Gastrocnemius medialis (tissue), 4 donors: ENCODE results near the gene SNW1. TPM values are rescaled to one million over a fixed set of nuclear protein-coding genes. Genes with fewer than 3 reads are reported as not detected.
A peak's percentile ranks its signal among the peaks of the same experiment; 100 is the strongest.

Experiments
- ATAC-seq, 2 donors: fragments of 150-250 bp; one replicate each; pipeline ENCODE4 v1.9.1; 2016
- DNase-seq, 2 donors: peaks; one replicate each; pipeline ENCODE4 v3.0.0-alpha.2; 2019
- H3K27ac ChIP-seq, 4 donors: fragments of 200-600 bp; sonication (generic); 1 replicate in 1 of 4; 2 replicates in 3 of 4; pipeline ENCODE4 v1.5.1; 2016 to 2018; ENCODE audit warnings: mild to moderate bottlenecking in 2 of 4, moderate library complexity in 1 of 4
- H3K27me3 ChIP-seq, 3 donors: fragments of 200-600 bp; sonication (generic) in 2 of 3; 1 replicate in 1 of 3; 2 replicates in 2 of 3; pipeline versions ENCODE4 v1.5.1 to v1.6.0; 2016 to 2019; ENCODE audit warnings: mild to moderate bottlenecking in 1 of 3, moderate library complexity in 1 of 3
- H3K36me3 ChIP-seq, 2 donors: fragments of 200-600 bp; sonication (generic) in 1 of 2; one replicate each; pipeline ENCODE4 v1.5.1; 2017 to 2018
- H3K4me1 ChIP-seq, 2 donors: fragments of 200-600 bp; sonication (generic) in 1 of 2; one replicate each; pipeline ENCODE4 v1.5.1; 2016 to 2017; ENCODE audit warnings: mild to moderate bottlenecking in 2 of 2
- H3K4me3 ChIP-seq, 4 donors: fragments of 200-600 bp; sonication (generic) in 3 of 4; 1 replicate in 1 of 4; 2 replicates in 3 of 4; pipeline ENCODE4 v1.5.1; 2016 to 2019; ENCODE audit warnings: mild to moderate bottlenecking in 2 of 4
- H3K9me3 ChIP-seq, 3 donors: fragments of 200-600 bp; sonication (generic) in 2 of 3; 1 replicate in 1 of 3; 2 replicates in 2 of 3; pipeline ENCODE4 v1.5.1; 2016 to 2019
- CTCF ChIP-seq, 5 experiments: fragments of 450-650 bp in 3 of 5; fragments of 200-600 bp in 2 of 5; sonication (generic) in 2 of 5; IDR thresholded peaks in 4 of 5; conservative IDR thresholded peaks in 1 of 5; 1 replicate in 4 of 5; 2 replicates in 1 of 5; pipeline ENCODE4 v1.5.1; 2016 to 2019; ENCODE audit warnings: antibody characterized with exemption in 5 of 5, mild to moderate bottlenecking in 3 of 5, moderate library complexity in 3 of 5
- POLR2A ChIP-seq, 2 donors: fragments of 450-650 bp; IDR thresholded peaks; one replicate each; pipeline ENCODE4 v1.6.1; 2017; ENCODE audit warnings: antibody characterized with exemption in 2 of 2, mild to moderate bottlenecking in 2 of 2, moderate library complexity in 2 of 2
- in situ Hi-C, 4 donors: fragments of 200-750 bp; cut with MboI; loops; one replicate each; pipeline versions ENCODE4 v1.15.0 to v1.8.0; 2017; ENCODE audit warnings: low sequenced_read_pairs in 4 of 4
- intact Hi-C: fragments of 100-400 bp; cut with DNase I; formaldehyde crosslinking; loops from one replicate; pipeline ENCODE4 v1.15.1; 2023; ENCODE audit warnings: low total_unique reads
- total RNA-seq, 4 donors: library from RNA; depleted of rRNA; stranded (reverse); fragments of >200 nt; gene quantifications; one replicate each; pipeline versions ENCODE4 v1.1.0 to v1.2.3, GENCODE V29; 2016

Gene SNW1
- total RNA-seq, 4 donors from 2014 or later = 47.1 to 59.7 (median 54.4) TPM

GRCh38 chr14:77738559-77739250, 22.3 kb downstream of the SNW1 start:
- H3K27ac ChIP-seq = peak overlapping the region; percentile 27 to 81 (median 62)
- ATAC-seq (peak; percentile 92 to 95), DNase-seq (peak in 1 of 2 donors; percentile 52)
- intact Hi-C loops = no loop called here
- no peak for TF ChIP-seq POLR2A (IDR thresholded peaks at IDR 0.05)
- no peak for TF ChIP-seq CTCF (IDR thresholded peaks at IDR 0.05 in 4 of 5, conservative IDR thresholded peaks at IDR 0.05 in 1 of 5)
- peaks cover 18 to 25% of the 10 kb centered on the region in 2 donors for H3K4me1 ChIP-seq
- no peaks in the 10 kb centered on the region for H3K9me3 ChIP-seq
- H3K4me3 ChIP-seq = no peak overlapping the region
- peaks cover 0 to 53% of the 10 kb centered on the region in 2 donors for H3K36me3 ChIP-seq
- in situ Hi-C loops = no loop called here
- H3K27me3 ChIP-seq = no peaks in the 10 kb centered on the region

- ATAC-seq (no peak), DNase-seq (no peak)
- Histone ChIP-seq H3K27me3 (no peaks in the 10 kb centered on the region), H3K4me3 (no peak overlapping the region), H3K36me3 (peaks cover 2 to 100% of the 10 kb centered on the region in 2 donors), H3K4me1 (no peaks in the 10 kb centered on the region), H3K9me3 (no peaks in the 10 kb centered on the region), H3K27ac (no peak overlapping the region)
- TF ChIP-seq POLR2A (IDR thresholded peaks at IDR 0.05) (no peak), CTCF (IDR thresholded peaks at IDR 0.05 in 4 of 5, conservative IDR thresholded peaks at IDR 0.05 in 1 of 5) (no peak)
- intact Hi-C loops = no loop called here
- in situ Hi-C loops = no loop called here
Observed at GRCh38 chr14:77730976-77731497, 29.9 kb downstream of the SNW1 start.

- H3K4me1 ChIP-seq = no peaks in the 10 kb centered on the region
- ATAC-seq = no peak
- no peaks in the 10 kb centered on the region for H3K27me3 ChIP-seq
- intact Hi-C loops (no loop called here), in situ Hi-C loops (loop anchor here in 3 of 4 donors (25.0 kb wide), 1 partner anchor 260 kb away; the partner anchor contains the start of genes AHSA1 (in 3 of the 3) and VIPAS39 (in 3 of the 3))
- no peak for DNase-seq
- peaks cover 2 to 99% of the 10 kb centered on the region in 2 donors for H3K36me3 ChIP-seq
- no peak overlapping the region for H3K4me3 ChIP-seq
- TF ChIP-seq CTCF (IDR thresholded peaks at IDR 0.05 in 4 of 5, conservative IDR thresholded peaks at IDR 0.05 in 1 of 5) (no peak), POLR2A (IDR thresholded peaks at IDR 0.05) (no peak)
- H3K27ac ChIP-seq = no peak overlapping the region
- no peaks in the 10 kb centered on the region for H3K9me3 ChIP-seq
Observed at GRCh38 chr14:77722301-77722700, 38.7 kb downstream of the SNW1 start.

- in situ Hi-C loops = loop anchor here in 3 of 4 donors (25.0 kb wide), 1 partner anchor 259 kb away; the partner anchor contains the start of genes AHSA1 (in 3 of the 3) and VIPAS39 (in 3 of the 3)
- intact Hi-C loops = no loop called here
Observed at GRCh38 chr14:77721437-77721836, 39.5 kb downstream of the SNW1 start.

More at GRCh38 chr14:77721437-77721836, 39.5 kb downstream of the SNW1 start:
- Histone ChIP-seq H3K4me3 (no peak overlapping the region), H3K9me3 (no peaks in the 10 kb centered on the region), H3K4me1 (no peaks in the 10 kb centered on the region), H3K27ac (no peak overlapping the region), H3K36me3 (peaks cover 0 to 99% of the 10 kb centered on the region in 2 donors), H3K27me3 (no peaks in the 10 kb centered on the region)
- ATAC-seq (no peak), DNase-seq (no peak)
- no peak for TF ChIP-seq POLR2A (IDR thresholded peaks at IDR 0.05)
- TF ChIP-seq CTCF (IDR thresholded peaks at IDR 0.05 in 4 of 5, conservative IDR thresholded peaks at IDR 0.05 in 1 of 5) = no peak
